NCI-H446 treated with DMSO at 0.1 percent for 48 hours (cell line): Measurements from ENCODE around the gene HES3.

Experiments used
- DNase-seq: peaks from one replicate; lab custom pipeline; 2025; lab: John Stamatoyannopoulos, UW

Gene HES3

GRCh38 chr1:6243993-6244392 lies at the start of gene HES3:
Gene HES3 (plus strand): TSS chr1:6244179. CDS start chr1:6244366, 187 bp downstream.
- no peak for DNase-seq

GRCh38 chr1:6197746-6198427 lies 46.1 kb upstream of the HES3 start:
- no peak for DNase-seq

GRCh38 chr1:6198646-6199297 lies 45.2 kb upstream of the HES3 start:
- DNase-seq: no peak

- DNase-seq: peak; percentile 99
Measured at GRCh38 chr1:6199298-6200187, 44.4 kb upstream of the HES3 start, which contains the start of gene RPL22. Gene RPL22 (minus strand): TSS chr1:6199595. CDS start chr1:6199573, 22 bp downstream.

- no peak for DNase-seq
Measured at GRCh38 chr1:6200188-6200809, 43.7 kb upstream of the HES3 start.

- DNase-seq: no peak
Measured at GRCh38 chr1:6202256-6202655, 41.7 kb upstream of the HES3 start.

GRCh38 chr1:6205849-6206519 lies 38.0 kb upstream of the HES3 start, which contains the start of gene RNF207:
Gene RNF207 (plus strand): TSS chr1:6206119. CDS start chr1:6206536, 417 bp downstream.
- no peak for DNase-seq

- no peak for DNase-seq
Measured at GRCh38 chr1:6206520-6206855, 37.5 kb upstream of the HES3 start.

- DNase-seq: no peak
Measured at GRCh38 chr1:6207075-6207885, 36.7 kb upstream of the HES3 start.

GRCh38 chr1:6207921-6208320 lies 36.1 kb upstream of the HES3 start:
- no peak for DNase-seq

GRCh38 chr1:6208723-6209660 lies 35.0 kb upstream of the HES3 start:
- DNase-seq: no peak

GRCh38 chr1:6209661-6210580 lies 34.1 kb upstream of the HES3 start:
- no peak for DNase-seq

- no peak for DNase-seq
Measured at GRCh38 chr1:6210591-6211355, 33.2 kb upstream of the HES3 start.

- DNase-seq: no peak
Measured at GRCh38 chr1:6211731-6212130, 32.2 kb upstream of the HES3 start.

GRCh38 chr1:6212193-6212959 lies 31.6 kb upstream of the HES3 start:
- no peak for DNase-seq

GRCh38 chr1:6218375-6219164 lies 25.4 kb upstream of the HES3 start:
- DNase-seq: no peak
